Left renal pelvis (tissue), 4 donors: Measurements from ENCODE around the gene WNK1. TPM values are rescaled to one million over a fixed set of nuclear protein-coding genes. Genes with fewer than 3 reads are reported as not detected.
A peak's percentile ranks its signal among the peaks of the same experiment; 100 is the strongest.
"Not testable (repeated sequence)": the region's sequence is repeated elsewhere in the genome, so short reads cannot be mapped to it uniquely, and the experiment has no call there.

Source experiments
- DNase-seq, 4 donors: peaks; one replicate each; pipeline ENCODE4 v3.0.0-alpha.2; 2013; ENCODE audit warnings: low read depth in 4 of 4, low spot score in 3 of 4
- polyA plus RNA-seq, 4 donors: library from polyadenylated mRNA; unstranded; fragments of 120-200 nt; gene quantifications; one replicate each; pipeline ENCODE4 v1.2.1, GENCODE V29; 2013; ENCODE audit not compliant: insufficient read length in 4 of 4

WNK1 gene
- polyA plus RNA-seq, 4 donors: 71.8 to 112 (median 103) TPM

DNA sequence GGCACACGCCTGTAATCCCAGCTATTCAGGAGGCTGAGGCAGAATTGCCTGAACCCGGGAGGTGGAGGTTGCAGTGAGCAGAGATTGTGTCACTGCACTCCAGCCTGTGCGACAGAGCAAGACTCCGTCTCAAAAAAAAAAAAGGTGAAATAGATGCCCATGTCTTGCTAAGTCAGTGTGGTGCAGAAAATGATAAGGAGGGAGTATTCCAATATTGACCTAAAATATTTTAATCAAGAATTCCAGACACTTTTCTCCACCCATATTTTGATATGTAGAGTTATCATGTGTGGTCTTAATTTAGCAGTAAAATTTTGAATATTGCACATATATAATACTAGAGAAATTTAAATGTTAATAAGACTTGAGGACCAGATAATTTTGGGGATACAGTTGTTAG is 57.7 kb downstream of the WNK1 start:
- DNase-seq: no peak

DNA sequence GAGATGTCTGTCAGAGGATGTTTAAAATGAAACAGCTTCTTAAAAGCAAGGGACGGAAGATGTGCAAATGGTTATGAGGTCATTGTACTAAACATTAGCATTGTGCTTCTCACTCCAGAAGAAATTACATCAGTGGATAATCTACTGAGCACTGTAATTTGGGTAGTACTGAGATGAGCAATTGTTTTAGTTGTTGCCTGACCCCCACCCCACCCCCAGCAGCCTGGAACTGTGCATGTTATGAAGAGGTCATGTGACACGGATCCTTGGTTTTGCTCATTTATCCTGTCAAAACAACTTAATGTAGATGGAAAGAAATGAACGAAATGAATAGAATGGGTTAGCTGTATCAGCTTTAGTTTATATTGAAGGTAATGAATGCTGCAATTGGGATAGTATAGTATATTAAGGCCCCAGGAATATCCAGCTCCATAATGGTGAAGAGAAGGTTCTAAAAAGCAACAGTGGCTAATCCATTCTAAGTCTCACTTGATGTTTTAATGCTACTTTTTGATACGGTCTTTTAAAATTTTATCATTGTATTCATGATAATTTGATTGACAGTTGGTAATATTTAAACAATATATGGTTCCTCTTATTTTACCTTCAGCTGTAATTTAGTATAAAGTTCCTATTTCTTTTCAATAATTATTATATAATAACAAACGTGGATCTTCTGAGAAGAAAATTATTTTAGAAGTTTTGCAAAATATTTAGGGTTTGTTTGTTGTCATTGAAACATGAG is 58.5 kb downstream of the WNK1 start:
- no peak for DNase-seq

DNA sequence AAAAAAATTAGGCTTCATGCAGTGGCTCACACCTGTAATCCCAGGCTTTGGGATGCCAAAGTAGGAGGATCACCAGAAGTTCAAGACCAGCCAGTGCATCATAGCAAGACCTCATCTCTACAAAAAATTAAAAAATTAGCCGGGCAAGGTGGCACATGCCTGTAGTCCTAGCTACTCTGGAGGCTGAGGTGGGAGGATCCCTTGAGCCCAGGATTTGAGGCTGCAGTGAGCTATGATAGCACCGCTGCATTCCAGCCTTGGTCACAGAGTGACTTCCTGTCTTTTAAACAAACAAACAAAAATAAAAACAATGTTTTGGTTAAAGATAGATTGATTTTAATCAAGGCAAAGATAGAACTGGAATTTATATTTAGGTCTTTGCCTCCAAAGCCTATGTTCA is 60.6 kb downstream of the WNK1 start:
- DNase-seq: no peak

DNA sequence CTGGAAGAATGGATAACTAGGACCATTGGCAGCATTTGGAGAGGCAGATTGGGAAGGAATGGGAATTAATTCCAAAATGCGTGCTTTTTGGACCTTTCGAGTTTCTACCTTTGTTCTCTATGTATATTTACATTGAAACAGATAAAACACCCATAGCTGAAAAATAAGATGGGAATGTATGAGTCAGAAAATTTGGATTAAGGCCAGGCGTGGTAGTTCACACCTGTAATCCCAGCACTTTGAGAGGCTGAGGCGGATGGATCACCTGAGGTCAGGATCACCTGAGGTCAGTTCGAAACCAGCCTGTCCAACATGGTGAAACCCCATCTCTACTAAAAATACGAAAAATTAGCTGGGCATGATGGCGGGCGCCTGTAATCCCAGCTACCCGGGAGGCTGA is 65.1 kb downstream of the WNK1 start:
- not testable (repeated sequence) for DNase-seq

DNA sequence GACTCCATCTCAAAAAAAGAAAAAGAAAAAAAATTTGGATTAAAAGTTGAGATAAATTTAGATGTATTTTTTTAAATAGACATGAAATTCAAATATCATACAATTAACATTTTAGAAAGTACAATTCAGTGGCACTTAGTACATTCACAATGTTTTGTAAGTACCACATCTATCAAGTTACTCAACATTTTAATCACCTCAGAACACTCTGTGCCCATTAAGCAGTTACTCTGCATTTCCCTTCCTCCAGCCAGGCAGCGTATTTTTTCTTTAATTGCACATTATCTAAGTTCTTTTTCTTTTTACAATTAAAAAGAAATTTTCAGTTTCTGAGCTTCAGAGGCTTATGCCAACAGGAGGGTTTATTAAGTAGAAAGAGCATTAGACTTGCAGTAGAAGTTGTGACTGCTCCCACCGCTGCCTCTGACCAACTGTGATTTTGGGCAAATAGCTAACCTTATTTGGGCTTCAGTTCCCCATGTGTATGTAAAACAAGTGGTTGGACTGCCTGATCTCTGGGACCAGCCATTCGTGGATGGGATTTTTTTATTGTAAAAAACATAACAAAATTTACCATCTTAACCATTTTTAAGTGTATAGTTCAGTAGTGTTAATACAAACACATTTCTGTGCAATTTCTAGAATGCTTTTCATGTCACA is 65.7 kb downstream of the WNK1 start:
- DNase-seq: no peak

DNA sequence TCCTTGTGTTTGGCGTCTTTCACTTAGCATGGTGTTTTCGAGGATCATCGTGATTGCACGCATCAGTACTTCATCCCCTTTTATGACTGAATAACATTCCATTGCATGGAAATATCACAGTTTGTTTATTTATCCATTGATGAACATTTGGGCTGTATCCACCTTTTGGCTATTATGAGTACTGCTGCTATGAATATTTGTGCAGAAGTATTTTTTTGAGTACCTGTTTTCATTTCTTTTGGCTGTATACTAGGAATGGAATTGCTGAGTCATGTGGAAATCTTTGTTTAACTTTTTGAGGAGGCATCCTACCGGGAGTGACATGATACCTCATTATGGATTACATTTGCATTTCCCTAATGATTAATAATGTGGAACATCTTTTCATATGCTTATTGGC is 66.4 kb downstream of the WNK1 start:
- DNase-seq: no peak

DNA sequence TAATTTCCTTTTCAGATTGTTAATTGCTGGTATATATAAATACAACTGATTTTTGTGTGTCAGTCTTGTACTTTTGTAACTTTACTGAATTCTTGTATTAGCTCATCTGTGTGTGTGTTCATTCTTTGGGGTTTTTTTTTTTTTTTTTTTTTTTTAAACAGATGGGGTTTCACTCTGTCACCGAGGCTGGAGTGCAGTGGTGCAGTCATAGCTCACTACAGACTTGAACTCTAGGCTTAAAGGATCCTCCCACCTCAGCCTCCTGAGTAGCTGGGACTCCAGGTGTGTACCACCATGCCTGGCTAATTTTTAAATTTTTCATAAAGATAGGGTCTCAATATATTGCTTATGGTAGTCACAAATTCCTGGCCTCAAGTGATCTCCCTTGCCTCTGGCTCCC is 68.0 kb downstream of the WNK1 start:
- DNase-seq: no peak

DNA sequence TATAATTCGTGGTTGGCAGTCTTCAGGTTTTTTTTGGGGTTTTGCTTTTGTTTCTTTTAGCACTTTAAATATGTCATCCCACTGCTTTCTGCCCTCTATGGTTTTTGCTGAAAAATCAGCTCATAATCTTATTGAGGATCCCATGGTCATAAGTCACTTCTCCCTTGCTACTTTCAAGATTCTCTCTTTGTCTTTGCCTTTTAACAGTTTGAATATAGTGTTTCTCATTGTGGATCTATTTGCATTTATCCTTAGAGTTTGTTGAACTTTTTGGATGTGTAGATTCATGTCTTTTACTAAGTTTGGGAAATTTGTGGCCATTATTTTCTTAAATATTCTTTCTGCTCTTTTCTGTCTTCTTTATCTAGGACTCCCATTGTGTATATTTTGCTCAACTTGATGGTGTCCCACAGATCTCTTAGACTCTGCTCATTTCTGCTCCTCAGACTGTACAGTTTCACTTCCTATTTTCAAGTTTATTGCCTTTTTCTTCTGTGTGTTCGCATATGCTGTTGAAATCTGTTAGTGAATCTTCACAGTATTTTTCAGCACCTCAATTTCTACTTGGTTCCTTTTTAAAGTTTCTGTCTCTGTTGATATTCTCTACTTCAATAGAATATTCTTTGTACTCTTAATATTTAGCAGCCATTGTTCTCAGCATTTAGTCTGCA is 70.8 kb downstream of the WNK1 start:
- no peak for DNase-seq

DNA sequence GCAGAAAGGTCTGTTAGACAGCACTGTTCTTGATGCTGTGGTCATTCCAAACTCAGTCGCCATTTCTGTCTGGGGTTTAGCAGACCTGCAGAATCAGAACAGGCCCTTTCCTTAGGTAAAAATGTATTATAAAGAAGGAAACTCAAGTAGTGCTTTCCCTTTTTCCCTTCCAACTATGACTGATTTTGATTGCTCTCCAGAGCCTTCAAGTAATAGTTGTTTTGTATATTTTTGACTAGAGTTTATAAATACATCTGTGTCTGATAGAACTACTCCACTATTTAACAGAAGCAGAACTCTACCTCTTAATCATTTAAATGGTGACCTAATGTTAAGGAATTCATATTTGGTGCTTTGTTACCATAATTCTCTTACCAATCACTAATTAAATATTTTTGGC is 74.0 kb downstream of the WNK1 start:
- DNase-seq: no peak

DNA sequence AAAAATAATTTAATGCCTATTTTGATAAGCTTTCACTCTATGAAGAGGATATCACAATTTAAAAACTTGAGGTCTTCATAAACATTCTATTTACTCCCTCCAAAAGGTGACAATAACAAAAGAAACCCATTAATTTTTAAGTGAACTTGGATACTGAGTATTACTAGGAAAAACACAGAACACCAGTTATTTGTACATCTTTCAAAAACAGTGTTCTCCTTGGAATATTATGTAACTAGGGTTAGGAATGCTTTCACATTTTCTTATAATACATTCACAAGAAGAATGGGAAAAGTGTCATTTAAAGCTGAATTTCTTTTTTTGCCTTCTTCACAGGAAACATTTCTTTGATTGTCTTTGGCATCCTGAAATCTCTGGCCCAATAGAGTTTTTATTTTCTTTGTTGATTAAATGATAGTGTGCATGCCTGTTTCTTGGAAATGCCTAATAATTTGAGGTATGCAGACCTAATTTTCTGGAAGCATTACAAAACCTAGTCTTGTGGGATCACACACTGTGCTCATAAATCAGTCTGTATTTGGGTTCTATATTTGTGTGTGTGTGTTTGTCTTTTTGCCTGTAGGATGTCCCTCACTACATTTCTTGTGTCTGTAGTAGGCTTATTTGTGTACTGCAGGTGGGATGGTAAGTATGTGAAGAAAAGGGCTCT is 76.5 kb downstream of the WNK1 start:
- DNase-seq: no peak

DNA sequence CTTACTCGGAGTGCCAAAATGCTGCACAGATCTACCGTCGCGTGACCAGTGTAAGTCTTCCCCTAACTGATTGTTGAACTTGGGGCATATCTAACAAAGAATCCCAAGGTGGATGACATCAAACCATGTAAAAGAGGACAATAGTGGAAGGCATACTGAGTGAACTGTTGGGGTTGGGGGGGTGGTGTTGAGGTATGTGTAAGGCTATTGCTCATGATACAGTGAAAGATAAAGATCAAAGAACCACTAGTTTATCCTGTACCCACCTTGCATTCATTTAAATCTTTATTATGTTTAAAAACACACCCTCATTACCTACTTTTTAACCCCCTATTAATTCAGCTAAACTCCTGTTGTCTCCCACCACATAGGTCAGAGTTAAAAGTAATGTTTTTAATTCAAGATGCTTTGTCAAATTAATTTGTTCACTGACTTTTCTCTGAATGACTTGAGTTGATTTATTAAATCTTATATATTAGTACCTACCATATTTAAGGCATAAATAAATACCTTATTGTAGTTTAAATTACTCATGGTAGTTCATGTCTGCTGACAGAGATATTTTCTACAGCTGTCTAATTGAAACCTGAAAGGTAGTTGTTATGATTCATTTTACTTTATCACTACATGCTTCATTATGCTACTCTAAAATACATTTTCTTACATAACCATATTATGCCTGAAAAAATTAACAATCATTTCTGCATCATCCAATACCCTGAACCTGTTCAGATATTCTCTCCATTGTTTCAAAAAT is 77.9 kb downstream of the WNK1 start:
- DNase-seq: no peak

DNA sequence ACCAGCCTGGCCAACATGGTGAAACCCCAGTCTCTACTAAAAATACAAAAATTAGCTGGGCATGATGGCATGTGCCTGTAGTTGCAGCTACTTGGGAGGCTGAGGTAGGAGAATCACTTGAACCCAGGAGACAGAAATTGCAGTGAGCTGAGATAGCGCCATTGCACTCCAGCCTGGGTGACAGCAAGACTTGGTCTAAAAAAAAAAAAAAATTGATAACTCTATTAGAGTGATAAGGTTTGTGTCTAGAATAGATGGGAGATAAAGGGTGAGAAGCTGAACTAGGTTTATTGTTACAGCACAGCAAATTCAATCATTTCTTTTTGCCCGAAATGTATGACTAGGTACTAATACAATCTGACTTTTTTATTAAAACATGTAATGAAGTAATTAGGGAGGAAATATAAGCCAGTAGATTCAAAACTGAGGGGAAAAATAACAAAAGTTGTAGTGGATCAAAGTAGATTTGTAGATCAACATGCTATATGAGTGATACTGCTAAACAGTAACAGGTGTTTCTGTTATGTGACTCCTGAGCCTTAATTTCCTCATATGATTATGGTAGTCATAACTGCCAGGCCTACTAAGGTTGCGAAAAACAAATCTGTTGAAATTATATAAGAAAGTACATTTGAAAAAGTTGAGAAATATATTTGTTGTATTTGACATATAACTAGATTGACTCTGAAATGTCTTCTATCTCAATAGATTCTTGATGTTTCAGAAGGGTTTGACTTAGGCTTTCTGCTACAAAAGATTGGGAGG is 83.6 kb downstream of the WNK1 start:
- no peak for DNase-seq

DNA sequence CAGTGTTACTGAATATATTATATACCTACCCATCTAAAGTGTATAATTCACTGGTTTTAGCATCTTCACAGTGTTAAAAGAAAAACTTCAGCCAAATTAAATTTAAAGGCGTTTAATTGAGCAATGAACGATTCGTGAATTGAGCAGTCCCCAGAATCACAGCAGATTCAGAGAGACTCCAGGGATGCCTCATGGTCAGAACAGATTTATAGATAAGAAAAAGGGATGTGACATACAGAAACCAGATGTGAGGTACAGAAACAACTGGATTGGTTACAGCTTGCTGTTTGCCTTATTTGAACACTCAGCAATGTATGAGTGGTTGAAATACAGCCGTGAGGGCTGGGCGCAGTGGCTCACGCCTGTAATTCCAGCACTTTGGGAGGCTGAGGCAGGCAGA is 84.6 kb downstream of the WNK1 start:
- no peak for DNase-seq

DNA sequence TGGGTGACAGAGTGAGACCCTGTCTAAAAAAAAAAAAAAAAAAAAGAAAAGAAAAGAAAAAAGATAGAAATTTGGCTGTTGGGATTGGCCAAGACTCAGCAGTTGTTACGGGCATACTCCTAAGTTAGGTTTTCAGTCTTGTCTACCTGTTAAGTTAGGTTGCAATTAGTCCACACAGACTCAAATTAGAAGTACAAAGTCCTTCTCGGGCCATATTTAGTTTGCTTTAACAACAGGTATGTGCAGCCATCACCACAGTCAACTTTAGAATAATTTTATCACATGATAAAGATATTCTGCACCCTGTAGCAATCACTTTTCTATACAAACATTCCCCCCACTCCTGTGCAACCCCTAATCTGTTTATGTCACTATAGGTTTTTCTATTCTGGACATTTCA is 85.2 kb downstream of the WNK1 start:
- no peak for DNase-seq

DNA sequence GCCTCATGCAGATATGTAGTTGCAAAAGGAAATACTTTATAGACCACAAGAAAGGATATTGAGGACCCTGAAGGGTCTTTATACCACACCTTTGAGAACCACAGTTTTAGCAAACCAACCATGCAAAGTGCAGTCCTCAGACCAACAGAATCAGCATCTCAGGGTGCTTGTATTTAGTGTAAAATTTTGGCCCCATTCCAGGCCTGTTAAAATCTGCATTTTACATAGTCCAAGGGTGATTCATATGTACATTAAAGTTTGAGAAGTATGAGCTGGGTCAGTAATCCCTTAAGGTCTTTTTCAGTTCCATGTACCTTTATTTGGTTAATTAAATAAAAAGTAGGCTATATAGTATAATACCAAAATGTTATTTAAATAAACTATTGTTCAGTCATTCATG is 91.2 kb downstream of the WNK1 start:
- DNase-seq: no peak

DNA sequence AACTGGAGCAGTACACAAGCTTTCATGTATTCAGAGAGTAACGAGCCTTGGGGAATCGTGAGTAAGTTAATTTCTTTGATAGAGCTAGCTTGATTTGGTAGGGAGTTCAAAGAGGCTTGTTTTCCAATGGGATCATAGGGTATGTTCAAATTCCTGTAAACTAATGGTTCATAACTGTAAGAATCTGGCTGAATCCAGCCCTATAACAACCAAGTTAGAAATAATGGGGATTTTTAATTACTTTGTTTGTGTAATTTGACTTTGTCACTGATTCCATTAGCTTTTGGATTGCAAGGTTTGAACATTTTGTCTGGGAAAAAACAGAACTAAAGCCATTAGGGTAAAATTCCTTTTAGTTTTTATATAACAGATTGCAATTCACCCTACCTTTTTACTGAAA is 94.0 kb downstream of the WNK1 start:
- peak in 2 of 4 donors; percentile 8 to 27 for DNase-seq

DNA sequence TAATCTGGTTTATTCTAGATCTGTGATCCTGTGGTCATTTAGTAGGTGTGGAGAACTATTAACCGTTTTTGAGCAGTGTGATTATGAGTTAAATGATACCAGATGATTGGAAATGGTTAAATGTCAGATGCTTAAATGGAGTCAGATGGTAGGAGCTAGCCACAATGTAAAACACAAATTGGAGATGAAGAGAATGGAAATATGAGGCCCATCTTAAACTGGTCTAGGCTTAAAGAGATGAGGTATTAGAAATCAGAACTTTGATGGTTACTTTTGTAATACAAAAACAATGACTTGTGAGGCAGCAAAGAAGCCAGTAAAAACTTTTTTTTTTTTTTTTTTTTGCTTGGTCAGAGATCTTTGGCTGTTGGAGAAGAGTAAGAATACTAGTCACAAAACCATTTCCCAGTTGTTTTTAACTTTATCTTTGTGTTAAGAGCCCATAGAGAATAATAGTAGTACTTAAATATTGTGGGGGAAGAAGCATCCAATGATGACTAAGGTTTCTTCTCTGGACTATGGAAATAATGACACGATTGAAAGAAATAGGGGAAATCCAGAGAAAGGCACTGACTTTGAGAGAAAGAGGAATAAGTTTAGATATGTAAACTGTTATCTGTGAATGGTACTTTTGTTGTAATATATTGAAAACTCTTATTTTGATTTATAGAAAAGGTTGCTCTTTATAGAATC is 95.9 kb downstream of the WNK1 start:
- no peak for DNase-seq

DNA sequence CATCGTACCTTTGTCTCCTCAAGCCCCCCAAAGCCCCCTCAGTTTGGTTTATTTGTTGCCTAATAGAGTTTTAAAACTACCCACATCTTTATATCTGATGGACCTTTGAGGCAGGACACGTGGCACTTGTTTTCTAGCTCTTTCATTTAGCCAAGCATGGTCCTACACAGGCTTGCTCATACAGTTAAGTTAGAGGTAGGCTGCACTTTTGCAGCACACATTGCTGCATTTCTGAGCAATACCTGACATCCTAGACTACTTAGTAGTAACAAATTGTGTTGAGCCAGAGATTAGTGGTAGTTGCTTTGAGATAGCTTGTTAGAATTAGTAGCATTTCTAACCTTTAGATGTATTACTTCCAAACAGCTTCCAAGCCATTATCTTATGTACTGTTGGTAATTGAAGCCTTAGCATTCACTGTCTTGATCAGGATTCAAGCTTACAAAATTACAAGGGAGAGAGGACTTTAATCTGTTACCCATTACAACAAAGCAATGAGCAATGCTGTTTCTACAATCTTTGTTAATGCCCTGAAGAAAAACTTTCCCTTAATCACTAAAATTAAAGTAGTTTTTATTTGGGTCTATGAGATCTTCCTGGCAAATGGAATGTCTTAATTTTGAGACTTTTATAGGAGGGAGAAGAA is 96.6 kb downstream of the WNK1 start:
- no peak for DNase-seq
